ENCODE data around the gene RNF6.
"Not testable (repeated sequence)": the region's sequence is repeated elsewhere in the genome, so short reads cannot be mapped to it uniquely, and the experiment has no call there.

RNF6 gene

GRCh38 chr13:26221721-26222519, at the start of gene RNF6:
Gene RNF6, minus strand, starts transcription at chr13:26222314. Its CDS starts 2,665 bp downstream, at chr13:26219649.
- DNase-seq, result peak; percentile 84

GRCh38 chr13:26270707-26271106, 48.6 kb upstream of the RNF6 start:
- no peak for DNase-seq

DNA sequence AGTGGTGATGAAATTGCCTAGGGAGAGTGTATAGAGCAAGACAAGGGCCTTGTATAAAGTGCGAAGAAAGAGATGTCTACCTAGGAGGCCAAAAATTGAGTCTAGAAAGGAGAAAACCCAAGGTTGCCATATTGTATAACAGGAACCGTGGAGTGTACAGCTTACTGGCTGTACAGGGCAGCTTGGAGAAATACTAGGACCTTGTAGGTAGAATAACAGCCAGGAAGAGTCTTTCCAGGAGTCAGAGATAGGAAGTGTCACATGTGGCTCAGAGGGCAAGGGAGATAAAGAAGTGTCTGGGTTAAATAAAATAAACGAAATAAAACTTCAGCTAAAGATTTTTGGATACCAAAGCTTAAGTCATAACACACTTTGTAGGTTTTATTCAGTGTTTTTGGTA, 44.2 kb upstream of the RNF6 start:
- no peak for DNase-seq

DNA sequence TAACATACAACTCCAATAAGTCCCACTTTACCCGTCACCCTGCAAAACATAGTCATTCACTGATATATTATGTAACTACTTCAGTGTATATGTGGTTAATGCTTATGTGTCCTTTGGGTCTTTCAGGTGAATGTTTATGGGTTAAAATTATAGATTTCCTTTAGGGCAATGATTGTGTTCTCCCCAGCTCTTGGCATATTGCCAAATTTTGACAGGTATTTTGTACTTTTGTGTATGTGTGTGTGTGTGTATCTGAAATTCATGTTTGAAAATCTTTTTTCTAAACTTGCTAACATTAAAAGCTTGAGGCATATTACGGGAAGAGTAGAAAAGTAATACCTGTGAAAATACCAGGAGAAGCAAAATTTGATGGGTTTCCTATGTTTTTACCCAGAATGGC, 40.0 kb upstream of the RNF6 start:
- no peak for DNase-seq

DNA sequence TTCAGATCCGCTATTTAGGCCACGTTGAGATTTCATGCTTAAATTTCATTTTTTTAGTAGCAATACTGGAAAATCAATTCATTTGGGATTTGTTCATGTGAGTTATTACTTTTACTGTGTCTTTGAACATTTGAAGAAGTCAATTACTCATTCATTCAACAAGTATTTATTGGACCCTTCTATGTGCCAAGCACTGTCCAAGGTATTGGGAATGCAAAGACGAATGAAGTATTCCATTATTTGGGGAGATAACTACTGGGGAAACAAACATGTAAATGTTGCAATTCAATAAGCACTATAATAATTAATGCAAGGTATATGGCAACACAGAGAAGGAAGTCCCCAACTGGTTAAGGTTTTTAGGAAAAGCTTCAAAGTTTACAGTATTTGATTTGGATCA, 37.5 kb upstream of the RNF6 start:
- no peak for DNase-seq

DNA sequence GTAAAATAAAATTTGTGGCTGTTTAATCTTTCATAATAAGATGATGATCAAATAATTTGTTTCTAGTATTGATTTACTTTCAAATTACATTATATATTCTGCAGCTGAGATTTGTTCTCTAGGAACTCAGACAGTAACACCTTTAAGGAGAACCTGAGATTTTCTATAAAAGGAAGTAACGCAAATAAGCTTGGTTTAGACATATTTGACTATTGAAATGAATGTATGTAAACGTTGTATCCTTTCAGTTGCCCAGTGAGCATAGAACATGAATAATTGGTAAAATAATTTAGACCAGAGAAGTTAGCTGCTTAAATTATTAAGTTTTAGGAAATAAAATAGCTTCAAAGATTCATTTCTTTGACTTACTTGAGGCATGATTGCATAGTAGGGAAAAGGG, 34.9 kb upstream of the RNF6 start:
- no peak for DNase-seq

GRCh38 chr13:26255691-26256277, 33.7 kb upstream of the RNF6 start:
- no peak for DNase-seq

DNA sequence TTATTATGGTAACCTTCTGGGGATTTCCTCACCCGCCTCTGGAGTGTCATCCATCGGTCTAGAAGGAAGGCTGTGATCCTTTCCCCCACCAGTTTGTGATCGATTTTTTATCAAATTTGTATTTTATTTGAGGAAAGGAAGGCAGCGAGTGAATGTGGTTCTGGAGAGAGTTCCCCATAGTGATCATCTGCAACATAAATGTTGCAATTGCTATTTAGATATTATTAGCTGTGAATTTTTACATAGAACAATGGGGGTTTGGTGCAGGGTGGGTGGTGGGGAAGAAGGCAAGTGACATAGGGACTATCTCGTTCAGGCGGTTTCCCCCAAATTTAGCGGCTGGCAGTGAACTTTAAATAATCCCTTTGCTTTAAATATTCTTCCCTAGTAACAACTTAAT, 33.0 kb upstream of the RNF6 start:
- DNase-seq, result no peak

DNA sequence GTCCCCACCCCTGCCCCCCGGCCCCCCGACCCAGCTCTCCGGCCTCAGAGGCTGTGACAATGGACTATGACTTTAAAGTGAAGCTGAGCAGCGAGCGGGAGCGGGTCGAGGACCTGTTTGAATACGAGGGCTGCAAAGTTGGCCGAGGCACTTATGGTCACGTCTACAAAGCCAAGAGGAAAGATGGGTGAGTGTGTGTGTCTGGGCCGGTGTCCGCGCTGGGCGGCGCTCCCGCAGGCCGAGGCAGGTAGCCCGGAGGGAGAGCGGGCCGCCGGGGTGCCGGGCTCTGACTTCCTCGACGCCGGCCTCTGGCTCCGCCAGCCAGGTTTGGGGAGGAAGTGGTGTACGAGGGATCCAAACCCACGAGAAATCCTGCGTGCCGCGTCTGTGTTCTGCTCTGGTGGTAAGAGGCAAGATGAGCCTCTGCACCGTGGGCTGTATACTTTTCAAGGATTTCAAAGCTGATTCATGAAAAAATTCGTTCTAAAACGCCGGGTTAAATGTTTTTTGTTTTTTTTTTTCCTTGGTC, 32.5 kb upstream of the RNF6 start:
- DNase-seq, result peak; percentile 50

- DNase-seq, result peak; percentile 84
These were observed 31.9 kb upstream of the RNF6 start, which contains the start of gene CDK8 for GRCh38 chr13:26253787-26254582. Gene CDK8, plus strand, starts transcription at chr13:26254129. Its CDS starts 513 bp downstream, at chr13:26254642.

DNA sequence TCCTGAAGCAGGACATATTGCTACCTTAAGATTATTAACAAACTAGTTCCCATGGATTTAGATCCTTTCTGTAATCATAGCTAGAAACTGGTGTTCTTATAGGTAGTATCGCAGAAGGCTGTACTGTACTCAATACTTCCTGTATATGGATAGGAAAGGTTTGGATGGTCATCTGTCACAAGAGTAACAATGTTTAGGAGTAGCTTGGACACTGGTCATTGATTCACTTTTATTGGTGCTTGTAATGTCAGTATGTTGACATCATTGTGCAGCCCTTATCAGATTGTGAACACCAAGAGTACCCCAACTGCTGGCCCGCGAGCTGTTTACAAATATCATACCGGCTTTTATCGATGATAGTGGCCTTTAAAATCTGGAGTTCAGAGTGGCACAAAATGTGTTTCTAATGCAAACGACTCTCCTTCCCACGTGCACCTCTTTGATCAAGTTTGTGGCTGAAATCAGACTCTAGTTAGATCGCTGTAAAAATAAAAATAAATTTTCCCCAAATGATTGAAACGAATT, 31.2 kb upstream of the RNF6 start:
- no peak for DNase-seq

- not testable (repeated sequence) for DNase-seq
These were observed 29.9 kb upstream of the RNF6 start for GRCh38 chr13:26252006-26252405.

- no peak for DNase-seq
These were observed 27.4 kb upstream of the RNF6 start for GRCh38 chr13:26249551-26249950.

DNA sequence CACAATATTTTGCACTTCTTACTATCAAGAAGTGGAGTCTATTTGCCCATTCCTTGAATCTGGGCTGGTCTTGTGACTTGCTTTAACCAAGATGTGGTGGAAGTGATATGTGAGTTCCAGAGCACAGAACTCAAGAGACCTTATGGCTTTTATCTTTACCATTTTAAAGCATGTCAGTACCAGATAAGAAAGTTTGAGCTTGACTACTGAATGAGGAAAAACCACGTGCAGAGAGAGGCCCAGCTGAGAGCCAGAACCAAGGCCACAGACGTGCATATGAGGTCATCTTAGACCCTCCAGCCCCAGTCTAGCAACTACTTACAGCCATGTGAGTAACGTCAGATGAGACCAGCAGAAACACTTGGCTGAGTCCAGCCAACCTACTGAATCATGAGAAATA, 25.5 kb upstream of the RNF6 start:
- no peak for DNase-seq

GRCh38 chr13:26247011-26247410, 24.9 kb upstream of the RNF6 start:
- DNase-seq, result no peak

DNA sequence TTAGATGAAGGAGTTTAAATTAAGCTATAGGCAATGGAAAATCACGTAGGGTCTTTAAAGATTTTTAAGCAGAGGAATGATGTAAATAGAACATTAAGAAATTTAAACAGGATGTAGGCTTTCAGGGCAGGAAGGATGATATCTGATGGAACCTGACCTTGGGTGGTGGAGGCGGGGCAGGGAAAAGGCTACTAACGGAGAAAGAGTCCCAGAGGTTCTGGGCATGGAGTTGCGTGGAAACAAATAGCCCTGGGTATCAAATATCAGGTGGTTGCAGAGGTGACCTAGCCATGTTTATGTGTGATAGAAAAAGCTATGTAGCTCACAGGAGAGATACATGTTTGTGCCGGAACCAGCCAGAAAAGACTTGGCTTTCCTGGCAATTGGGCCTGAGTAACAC, 24.0 kb upstream of the RNF6 start:
- no peak for DNase-seq

DNA sequence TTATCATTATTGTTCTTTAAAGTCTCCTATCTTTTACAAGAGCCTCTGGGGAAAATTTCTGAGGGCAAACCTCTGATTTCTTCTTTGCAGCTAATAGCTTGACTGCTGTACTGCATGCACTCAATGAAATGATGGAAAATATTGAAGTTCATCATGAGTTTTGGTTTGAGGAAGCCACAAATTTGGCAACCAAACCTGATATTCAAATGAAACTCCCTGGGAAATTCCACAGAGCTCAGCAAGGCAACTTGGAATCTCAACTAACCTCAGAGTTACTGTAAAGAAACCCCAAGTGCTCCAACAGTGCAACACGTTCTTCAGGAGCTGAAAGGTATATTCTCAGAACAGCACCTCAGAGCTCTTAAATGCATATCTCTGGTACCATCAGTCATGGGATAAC, 14.2 kb upstream of the RNF6 start:
- DNase-seq, result no peak

DNA sequence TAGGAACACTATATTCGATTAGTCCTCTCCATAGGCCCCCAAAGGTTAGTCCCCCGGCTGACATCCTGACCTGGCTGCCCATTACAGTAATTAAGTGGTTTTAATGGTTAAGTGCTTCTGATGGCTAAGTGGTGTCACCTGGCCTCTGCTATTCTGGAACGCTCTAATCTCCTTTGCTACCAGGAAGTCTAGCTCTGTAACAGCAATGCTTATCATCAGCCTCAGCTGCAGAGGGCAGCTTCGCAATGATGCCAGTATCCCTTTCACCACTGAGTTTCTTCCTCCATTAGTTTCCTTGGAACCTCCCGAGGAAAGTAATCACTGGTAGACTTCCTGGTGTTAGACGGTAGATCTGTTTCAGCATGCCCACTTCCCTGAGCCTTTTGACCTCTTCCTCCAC, 8.6 kb upstream of the RNF6 start:
- DNase-seq, result no peak

GRCh38 chr13:26229080-26229615, 7.0 kb upstream of the RNF6 start:
- no peak for DNase-seq

- no peak for DNase-seq
These were observed 6.0 kb upstream of the RNF6 start for GRCh38 chr13:26228096-26228495.

DNA sequence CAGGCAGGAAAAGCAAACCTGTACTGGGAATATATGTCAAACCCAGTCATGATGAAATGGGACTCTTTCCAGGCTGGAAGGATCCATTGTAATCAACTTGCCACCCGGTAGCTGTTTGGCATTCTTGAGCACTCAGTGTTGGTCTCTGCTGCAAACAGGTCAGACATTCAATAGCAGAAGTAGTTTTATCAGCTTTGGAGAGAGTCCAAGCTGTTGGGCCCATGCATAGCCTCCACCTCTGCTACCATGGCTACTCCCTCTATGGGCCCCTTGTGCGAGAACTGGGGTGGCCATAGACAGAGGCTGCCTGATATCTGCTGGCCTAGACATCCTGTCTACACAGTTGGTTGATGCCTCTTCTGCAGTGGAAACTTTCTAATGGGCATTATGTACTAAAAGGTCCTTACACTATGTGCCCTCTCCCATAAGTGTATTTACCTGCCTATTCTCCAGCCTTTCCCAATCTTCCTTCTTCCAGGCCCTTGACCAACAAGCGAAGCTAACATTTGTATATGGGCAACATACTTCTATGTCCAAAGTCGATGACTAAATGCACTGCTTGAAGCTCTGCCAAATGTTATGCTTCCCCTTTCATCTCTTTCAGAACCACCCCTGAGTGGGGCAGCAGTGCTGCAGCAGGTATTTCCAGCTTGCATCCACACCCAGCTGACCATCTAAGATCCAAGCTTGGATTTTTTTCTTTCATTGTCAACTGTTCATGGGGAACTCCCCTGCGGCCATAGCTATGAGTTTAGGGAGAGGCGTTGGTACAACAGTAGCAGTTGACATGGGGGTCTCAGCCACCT, 5.3 kb upstream of the RNF6 start:
- DNase-seq, result no peak

Data from activated gamma-delta T cell treated with Interleukin-2 at 50 U/mL for 16 hours (primary cell).